Caki2 (cell line): ENCODE results near the gene KRTAP1-3. TPM values are rescaled to one million over a fixed set of nuclear protein-coding genes. Genes with fewer than 3 reads are reported as not detected.
"Not testable (repeated sequence)": the region's sequence is repeated elsewhere in the genome, so short reads cannot be mapped to it uniquely, and the experiment has no call there.

Experiments
- DNase-seq: peaks from one replicate; pipeline ENCODE4 v3.0.0-alpha.2; 2015; ENCODE audit warnings: low read depth
- in situ Hi-C: cut with HindIII; loops from 2 replicates; pipeline ENCODE4 v1.10.0; 2016; ENCODE audit warnings: low sequenced_read_pairs, low pct_unique_long_range_greater_than_20kb, mixed read lengths
- total RNA-seq: library from RNA; depleted of rRNA; stranded (reverse); fragments of >200 nt; shearing (Covaris generic); gene quantifications from 2 replicates; pipeline ENCODE4 v1.2.3, GENCODE V29; 2014; ENCODE audit warnings: low replicate concordance

KRTAP1-3 gene
- total RNA-seq, 1 experiment from 2014 or later: not detected

DNA sequence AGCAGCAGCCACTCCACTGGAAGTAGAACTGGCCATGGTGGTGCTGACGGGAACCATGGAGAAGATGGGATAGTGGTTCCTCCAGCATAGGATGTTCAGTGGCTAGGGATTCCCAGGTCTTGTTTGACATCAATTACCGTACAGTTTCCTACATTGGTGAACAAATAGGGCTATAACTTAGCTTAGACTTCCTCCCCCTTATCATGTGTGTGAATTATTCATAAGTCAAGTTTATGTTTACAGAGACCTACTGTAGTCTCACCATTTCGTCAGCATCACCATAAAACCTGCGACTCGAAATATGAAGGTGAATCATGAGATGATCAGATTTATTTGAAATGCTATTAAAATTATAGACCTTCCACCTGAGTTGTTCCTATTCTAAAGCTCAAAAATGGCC, 24.1 kb upstream of the KRTAP1-3 start:
- no peak for DNase-seq

DNA sequence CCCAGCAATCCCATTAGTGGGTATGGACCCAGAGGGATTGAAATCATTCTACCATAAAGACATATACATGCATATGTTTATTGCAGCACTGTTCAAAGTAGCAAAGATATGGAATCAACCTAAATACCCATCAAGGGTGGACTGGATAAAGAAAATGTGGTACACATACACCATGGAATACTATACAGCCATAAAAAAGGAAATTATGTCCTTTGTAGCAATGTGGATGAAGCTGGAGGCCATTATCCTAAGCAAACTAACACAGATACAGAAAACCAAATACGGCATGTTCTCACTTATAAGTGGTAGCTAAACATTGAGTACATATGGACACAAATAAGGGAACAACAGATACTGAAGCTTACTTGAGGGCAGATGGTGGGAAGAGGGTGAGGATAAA, 22.9 kb upstream of the KRTAP1-3 start:
- in situ Hi-C loops: no loop called here
- no peak for DNase-seq

More for the DNA sequence above, 24.1 kb upstream of the KRTAP1-3 start:
- in situ Hi-C loops: no loop called here

DNA sequence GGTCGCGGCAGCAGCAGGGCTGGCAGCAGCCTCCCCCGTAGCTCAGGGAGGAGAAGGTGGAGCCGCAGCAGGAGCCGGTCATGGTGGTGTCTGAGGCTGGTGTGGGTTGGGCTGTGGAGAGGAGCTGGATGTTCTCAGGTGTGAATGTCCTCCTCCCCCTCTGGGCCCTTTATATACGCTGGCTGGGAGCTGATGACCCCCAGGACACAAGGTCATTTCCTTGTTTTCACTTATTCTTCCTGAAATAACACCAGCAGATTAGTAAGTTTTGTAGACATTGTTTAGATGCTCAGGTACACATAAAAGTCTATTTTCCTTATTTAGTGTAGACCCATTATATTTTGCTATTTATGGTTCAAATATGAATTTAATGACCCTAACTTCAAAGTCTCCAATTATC, 20.5 kb upstream of the KRTAP1-3 start, which contains the start of gene KRTAP2-2:
TSS of gene KRTAP2-2 (minus strand) at position 101 of the 400 bp plus-strand sequence. CDS start at position 82, 19 bp downstream.
- in situ Hi-C loops, DNase-seq: not testable (repeated sequence)

DNA sequence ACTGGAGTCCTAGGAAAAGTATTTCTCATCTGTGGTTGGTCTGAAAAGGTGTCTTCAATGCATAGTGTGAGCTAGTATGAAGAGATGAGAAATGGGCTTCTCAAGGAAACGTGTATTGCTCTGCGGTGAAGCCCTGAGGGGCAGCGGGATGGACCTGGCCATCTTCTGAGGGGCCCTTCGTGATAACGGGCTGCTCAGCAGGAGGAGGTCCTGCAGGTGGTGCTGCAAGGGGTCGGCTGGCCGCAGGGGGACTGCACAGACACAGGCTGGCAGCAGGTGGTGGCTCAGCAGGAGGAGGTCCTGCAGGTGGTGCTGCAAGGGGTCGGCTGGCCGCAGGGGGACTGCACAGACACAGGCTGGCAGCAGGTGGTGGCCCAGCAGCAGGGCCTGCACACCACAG, 19.9 kb upstream of the KRTAP1-3 start:
- DNase-seq, in situ Hi-C loops: not testable (repeated sequence)

DNA sequence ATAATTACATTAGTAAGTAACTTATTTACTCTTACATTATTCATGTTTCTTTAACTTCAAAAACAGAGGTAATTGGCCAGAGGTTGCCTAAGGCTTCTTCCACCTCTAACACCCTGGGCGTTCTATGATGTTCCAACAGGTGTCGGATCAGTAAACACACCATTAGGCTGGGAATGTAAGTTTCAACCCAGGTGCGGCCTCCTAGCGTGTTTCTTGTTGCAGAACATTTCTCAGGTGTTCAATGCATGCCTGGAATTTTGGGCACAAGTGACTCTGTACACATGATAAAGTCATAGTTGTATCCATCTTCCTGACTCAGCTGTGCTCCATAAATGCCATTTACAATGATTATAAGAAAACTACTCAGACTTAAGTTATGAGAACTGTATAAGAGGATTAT, 19.4 kb upstream of the KRTAP1-3 start:
- no peak for DNase-seq
- in situ Hi-C loops: no loop called here

- in situ Hi-C loops: no loop called here
- DNase-seq: no peak
Observed at GRCh38 chr17:41052566-41052965, 17.9 kb upstream of the KRTAP1-3 start.

DNA sequence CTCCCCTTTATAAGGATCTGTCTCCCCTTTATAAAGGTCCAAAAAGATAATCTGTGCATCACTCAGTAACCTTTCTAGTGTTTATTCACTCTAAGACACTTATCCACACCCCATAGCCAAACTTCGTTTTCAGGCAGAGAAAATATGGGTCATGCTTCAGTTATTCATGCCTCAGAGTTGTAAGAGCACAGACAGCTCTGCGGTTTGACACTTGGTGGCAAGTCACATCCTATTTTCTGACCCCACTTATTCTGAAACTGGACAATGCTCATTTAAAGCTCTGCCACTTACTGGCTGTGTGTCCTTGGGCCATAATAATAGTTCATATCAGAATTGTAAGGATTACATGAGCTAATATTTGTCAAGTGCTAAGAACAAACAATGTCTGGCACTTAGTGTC, 14.4 kb upstream of the KRTAP1-3 start:
- no peak for DNase-seq
- in situ Hi-C loops: no loop called here

GRCh38 chr17:41048441-41048840, 13.8 kb upstream of the KRTAP1-3 start:
- no peak for DNase-seq
- in situ Hi-C loops: no loop called here

- DNase-seq, in situ Hi-C loops: not testable (repeated sequence)
Observed at GRCh38 chr17:41046735-41047465, 12.2 kb upstream of the KRTAP1-3 start, which contains the start of gene KRTAP2-1. KRTAP2-1 (minus strand) TSS chr17:41047316; CDS start chr17:41047267, 49 bp downstream.

- in situ Hi-C loops: no loop called here
- no peak for DNase-seq
Observed at GRCh38 chr17:41042953-41043352, 8.3 kb upstream of the KRTAP1-3 start.

- in situ Hi-C loops, DNase-seq: not testable (repeated sequence)
Observed at GRCh38 chr17:41040783-41041571, 6.3 kb upstream of the KRTAP1-3 start, which contains the start of gene KRTAP1-1. KRTAP1-1 (minus strand) TSS chr17:41041450; CDS start chr17:41041397, 53 bp downstream.

DNA sequence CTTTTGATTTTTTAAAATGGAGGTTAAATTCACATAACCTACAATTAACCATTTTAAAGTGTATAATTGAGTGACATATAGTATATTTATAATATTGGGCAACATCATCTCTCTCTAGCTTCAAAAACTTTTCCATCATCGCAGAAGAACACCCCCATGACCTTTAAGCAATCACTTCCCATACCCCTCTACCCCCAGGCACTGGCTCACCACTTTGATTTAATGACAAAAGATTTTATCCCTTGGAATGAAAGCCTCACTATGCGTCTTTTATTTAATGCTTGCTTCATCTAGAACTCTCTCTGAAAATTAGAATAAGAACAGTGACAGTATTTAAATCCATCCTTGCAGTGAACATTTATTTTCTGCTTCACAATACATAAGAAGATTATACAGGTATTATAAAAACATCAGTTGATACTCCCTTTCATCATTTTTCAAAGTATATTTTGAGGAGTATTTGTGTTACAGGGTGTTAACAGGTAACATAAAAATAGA, 3.2 kb upstream of the KRTAP1-3 start:
- in situ Hi-C loops: no loop called here

DNA sequence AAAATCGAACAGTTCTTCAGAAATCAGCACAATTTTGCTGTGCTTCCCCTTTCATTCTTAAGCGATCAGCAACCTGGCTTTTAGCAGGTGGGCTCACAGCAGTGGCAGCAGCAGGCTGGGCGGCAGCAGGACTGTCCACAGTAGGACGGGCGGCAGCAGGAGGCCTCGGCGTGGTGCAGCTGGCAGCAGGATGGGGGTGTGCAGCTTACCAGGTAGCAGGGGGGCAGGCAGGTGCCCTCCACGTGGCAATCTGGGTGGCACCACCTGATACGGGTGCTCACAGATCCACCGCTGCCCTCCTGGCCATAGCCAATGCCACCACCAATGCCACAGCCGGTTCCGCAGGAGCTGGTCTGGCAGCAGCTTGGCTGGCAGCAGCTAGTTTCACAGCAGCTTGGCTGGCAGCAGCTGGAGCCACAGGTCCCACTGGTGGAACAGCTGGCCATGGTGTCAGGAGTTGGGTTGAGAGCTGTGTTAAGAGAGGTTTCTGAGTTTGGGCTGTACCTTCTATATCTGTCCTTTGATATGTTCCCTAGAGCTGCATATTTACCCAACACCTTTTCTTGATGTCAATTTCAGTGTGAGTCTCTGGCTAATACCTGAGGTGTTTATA, 4.9 kb downstream of the KRTAP1-3 start, which contains the start of gene KRTAP1-4:
TSS of gene KRTAP1-4 (minus strand) at position 563 of the 613 bp plus-strand sequence. CDS start at position 446, 117 bp downstream.
- no peak for DNase-seq
- in situ Hi-C loops: no loop called here

More for the DNA sequence above, 3.2 kb upstream of the KRTAP1-3 start:
- no peak for DNase-seq

GRCh38 chr17:41026715-41027471, 7.8 kb downstream of the KRTAP1-3 start, which contains the start of gene KRTAP1-5:
KRTAP1-5 (minus strand) TSS chr17:41027208; CDS start chr17:41027155, 53 bp downstream.
- no peak for DNase-seq
- in situ Hi-C loops: no loop called here

GRCh38 chr17:41024697-41025096, 10.0 kb downstream of the KRTAP1-3 start:
- DNase-seq: no peak
- in situ Hi-C loops: no loop called here

GRCh38 chr17:41020336-41020735, 14.3 kb downstream of the KRTAP1-3 start:
- peak; percentile 61 for DNase-seq
- in situ Hi-C loops: no loop called here

- no peak for DNase-seq
- in situ Hi-C loops: no loop called here
Observed at GRCh38 chr17:41019415-41019814, 15.3 kb downstream of the KRTAP1-3 start.

DNA sequence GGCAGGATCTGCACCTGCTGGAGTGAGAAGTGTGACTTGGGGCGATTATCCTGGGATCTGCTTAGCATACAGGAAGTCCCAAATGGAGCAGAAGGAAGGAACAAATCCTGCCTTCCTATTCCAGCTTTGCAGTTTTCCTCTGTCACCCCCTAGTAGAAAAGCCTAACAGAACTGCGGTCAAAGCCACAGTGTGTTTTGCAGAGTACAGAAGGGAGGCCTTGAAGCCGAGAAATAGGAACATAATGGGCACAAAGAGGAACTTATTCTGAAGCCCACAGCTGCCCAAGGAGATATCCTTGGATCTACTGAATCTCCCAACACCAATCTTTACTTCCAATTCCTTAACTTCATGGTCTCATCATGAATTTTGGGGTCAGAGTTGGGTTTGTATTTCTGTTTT, 16.1 kb downstream of the KRTAP1-3 start:
- no peak for DNase-seq
- in situ Hi-C loops: no loop called here
